CD4-positive, alpha-beta T cell treated with Interleukin-15 for 4 hours (primary cell): Measurements from ENCODE around the gene ADPRS.

Experiments used
- DNase-seq: peaks from one replicate; pipeline ENCODE4 v3.0.0-alpha.2; 2020; ENCODE audit warnings: low spot score

The ADPRS gene

DNA sequence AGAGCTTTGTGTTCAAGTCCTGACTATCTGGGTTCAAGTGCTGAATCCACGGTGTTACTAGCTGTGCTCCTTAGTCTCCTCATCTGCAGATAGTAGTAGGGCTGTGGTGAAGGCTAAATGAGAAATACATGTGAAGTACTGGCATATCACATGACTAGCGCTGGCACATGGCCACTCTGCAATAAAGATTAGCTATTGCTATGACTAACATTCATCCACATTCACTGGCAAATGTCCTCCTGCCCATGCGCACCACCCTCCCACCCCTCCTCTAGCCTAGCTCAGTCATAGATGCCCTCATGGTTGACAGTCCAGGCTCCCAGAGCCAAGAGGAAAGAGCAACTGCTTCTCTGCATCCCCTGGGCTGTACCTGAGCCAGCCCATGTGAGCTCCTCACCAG lies 44.8 kb downstream of the ADPRS start:
- no peak for DNase-seq

DNA sequence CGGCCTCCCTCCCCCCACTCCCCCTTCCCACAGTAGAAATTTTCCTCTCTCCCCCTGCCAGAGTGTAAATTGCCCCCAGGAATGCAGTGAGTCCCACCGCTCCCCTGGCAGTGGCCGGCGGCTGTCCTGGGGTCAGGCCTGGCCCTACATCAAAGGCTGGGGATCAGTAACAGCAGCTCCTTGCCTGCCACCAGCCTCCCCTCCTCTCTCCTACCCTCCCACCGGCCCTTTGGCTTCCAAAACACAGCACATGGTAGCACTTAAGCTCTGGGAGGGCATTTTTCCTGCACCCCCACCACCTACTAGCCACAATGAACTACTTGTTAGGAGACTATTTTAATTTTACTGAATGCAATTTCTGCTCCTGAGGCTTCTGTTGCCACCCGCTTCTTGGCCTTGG lies 45.3 kb downstream of the ADPRS start:
- DNase-seq = no peak

DNA sequence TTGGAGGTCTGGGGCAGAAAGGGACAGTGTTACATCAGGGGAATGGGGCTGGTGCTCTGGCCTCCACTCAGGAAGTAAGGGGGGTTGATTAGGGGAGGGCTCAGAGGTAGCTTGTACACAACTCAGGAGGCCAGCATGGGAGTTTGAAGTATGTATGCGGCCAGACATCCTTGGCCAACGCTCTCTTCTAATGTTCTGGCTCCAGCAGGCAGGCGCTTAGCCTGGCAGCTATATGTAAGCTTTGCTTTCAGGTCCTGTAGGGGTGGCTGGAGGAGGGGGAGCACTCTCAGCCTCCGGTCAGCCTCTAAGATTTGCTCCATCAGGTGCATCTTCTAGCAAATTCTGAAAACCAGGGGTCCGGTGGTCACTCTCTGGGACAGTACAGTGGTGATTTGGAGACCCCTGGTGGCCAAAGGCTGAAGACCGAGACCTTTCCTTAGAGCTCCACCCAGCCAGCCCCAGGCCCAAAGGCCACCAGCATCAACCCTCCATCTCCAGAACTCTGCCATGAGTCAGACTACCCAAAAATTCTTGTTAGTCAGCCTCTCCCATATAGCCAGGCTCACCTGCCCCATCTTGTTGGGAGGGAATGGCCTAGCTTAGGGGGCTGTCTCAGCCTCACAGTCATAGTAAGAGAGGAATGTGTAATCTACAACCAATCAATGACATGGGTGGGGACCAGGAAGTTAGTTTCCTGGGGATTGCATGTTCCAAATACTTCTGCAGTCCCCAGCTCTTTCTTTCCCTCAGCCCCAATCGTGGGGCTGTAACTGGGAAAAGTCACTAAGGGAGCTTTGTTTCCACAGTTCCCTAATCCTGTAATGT lies 46.0 kb downstream of the ADPRS start:
- no peak for DNase-seq

DNA sequence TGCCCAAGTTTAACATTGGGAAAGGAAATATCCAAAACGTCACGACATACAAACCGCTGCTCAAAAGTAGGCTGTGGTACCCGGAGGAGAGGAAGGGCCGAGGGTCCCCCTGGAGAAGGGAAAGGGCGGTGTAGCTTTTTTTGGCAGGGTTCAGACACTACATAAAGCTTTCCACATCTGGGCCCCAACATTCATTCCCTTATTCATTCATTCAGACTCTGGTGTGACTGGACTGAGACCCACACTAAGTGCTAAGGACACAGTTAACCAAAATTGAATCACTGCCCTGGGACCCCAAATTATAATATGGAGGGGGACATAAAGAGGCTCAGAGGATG lies 46.6 kb downstream of the ADPRS start:
- DNase-seq = no peak

DNA sequence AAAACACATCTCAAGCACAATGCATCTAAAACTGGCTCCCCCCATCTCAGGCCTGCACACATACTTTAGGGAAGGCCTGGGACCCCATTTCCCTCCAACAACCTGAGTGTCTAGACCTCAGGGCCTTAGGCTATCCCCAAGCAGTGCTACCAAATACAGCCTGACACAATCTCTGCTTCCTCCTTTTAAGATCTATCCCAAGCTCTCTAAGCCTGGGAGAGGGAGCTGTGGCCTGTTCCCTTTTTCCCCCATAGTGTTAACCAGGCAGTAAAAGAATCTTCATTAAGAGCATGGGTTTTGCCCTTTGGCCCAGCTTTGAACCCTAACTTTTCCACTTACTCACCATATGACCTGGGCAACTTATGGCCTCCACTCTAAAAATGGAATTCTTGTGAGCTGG lies 47.1 kb downstream of the ADPRS start:
- DNase-seq = no peak

DNA sequence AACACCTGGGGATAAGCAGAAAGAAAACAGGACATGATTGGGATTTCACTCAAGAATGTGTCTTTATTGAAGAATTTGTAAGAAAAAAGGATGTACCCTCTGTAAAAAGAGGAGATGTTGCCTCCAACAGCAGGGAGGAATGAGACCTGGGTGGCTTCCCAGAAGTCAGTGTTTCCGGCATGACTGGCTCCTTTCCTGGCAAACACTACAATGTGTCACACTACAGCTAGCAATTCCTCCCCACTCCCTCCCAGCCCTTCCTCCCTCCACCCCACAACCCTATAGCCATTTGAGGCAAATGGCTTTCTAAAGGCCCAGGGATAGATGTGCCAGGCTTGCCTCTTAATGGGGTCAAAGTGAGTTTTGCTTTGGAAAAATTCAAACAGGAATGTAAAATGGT lies 47.8 kb downstream of the ADPRS start:
- no peak for DNase-seq

DNA sequence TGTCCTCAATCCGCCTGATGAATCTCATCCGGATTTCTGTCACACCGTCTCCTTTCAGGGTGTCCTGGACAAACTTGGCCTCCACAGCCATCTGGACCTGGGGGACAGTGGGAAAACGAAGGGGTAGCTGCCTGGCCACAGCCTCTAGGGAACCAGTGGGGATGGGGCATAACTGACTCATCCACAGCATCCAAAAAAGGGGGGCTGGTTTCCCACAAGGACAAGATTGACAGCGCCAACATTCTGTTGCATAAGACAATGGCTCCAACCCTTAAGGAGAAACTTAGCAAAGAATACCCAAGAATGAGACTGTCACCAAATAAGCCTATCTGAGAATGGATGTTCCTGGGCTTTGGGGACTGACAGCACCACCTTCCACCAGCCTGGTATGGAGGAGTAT lies 48.5 kb downstream of the ADPRS start:
- no peak for DNase-seq

DNA sequence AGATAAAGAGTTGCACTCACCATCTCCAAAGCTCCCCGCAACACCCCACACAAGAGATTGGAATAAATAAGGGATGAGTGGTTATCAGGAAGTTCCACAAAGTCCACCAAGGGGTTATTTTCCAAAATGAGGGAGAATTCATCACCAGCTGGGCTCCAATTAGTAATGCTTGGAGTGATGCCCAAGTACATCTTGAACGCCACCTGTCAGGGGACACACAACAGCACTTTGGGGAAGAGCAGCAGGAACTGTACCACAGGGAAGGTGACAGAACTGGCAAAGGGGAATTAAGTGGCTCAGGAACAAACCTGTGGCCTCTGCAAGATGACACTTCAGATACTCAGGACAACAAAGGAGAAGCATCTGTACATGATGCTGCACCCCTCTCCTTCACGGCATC lies 49.1 kb downstream of the ADPRS start:
- no peak for DNase-seq

DNA sequence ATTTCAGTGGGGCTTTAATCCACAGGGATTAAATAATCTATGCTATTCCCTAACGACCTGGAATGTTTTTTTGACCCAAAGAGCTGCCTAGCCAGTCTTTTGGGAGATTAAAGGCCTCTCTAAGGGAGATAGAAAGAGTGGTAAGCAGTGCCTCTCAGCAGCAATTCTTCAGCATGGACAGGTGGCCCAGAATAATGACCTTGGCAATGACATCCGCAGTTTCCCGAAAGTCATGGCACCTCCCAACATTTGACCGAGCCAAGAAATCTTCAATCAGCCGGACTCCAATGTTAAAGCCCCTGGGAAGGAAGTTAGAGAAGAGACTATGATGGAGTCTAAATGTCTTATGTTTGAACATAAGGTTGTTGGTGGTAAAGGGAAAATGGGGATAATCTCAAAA lies 50.8 kb downstream of the ADPRS start:
- DNase-seq = no peak

DNA sequence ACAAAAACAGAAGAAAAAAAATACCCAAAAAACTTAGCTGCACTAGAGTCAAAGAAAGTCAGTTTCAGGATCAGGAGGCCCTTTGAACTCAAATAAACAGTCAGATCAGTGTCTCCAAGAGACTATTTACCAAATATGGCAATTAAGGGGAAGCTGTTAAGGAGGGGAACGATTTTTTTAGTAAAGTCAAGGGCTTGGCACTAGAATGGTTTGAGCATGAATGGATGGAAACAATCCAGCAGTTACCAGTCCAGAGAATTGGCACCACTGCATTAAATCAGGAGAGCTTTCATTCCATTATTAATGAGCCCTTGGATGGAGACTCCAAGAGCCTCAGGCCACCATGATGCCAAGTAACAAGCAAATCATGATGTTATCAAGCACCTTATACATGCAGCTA lies 53.4 kb downstream of the ADPRS start:
- DNase-seq = no peak

DNA sequence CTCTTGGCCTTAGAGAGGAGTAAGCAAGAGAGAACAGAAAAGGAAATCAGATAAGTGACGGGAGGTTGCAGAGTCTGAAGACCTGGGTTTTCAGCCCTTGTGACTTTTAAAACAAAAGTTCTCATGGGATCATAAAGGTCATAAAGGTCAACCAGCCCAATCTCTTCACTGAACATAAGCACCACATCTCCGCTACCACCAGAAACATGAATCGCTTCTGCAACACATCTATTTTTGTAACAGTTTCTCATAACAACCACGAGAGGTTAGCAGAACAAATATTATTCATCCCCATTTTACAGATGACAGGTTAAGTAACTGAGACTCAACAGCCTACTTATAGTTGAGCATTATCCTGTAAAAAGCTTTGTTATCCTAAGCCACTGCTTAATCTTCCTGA lies 54.7 kb downstream of the ADPRS start:
- no peak for DNase-seq
